NCI-H2107 (cell line): ENCODE data around the gene SMTNL2.

ENCODE experiments used
- DNase-seq: peaks from one replicate; lab custom pipeline; 2025; lab: John Stamatoyannopoulos, UW

SMTNL2 gene

GRCh38 chr17:4545217-4545951, 38.9 kb upstream of the SMTNL2 start:
- no peak for DNase-seq

GRCh38 chr17:4547118-4547906, 37.0 kb upstream of the SMTNL2 start:
- no peak for DNase-seq

GRCh38 chr17:4548061-4548461, 36.3 kb upstream of the SMTNL2 start:
- no peak for DNase-seq

GRCh38 chr17:4548721-4549531, 35.4 kb upstream of the SMTNL2 start:
- no peak for DNase-seq

- DNase-seq: no peak
Measured at GRCh38 chr17:4549781-4550533, 34.4 kb upstream of the SMTNL2 start.

- no peak for DNase-seq
Measured at GRCh38 chr17:4550534-4551039, 33.7 kb upstream of the SMTNL2 start.

- DNase-seq: no peak
Measured at GRCh38 chr17:4551141-4551540, 33.2 kb upstream of the SMTNL2 start.

- DNase-seq: no peak
Measured at GRCh38 chr17:4551796-4552525, 32.4 kb upstream of the SMTNL2 start.

- DNase-seq: no peak
Measured at GRCh38 chr17:4553669-4554068, 30.7 kb upstream of the SMTNL2 start.

- no peak for DNase-seq
Measured at GRCh38 chr17:4554441-4554996, 29.8 kb upstream of the SMTNL2 start.

GRCh38 chr17:4554997-4555799, 29.1 kb upstream of the SMTNL2 start, which contains the start of gene MYBBP1A:
Gene MYBBP1A (minus strand): TSS chr17:4555384. CDS start chr17:4555324, 60 bp downstream.
- peak; percentile 84 for DNase-seq

- no peak for DNase-seq
Measured at GRCh38 chr17:4555873-4556759, 28.2 kb upstream of the SMTNL2 start.

GRCh38 chr17:4556996-4557395, 27.3 kb upstream of the SMTNL2 start:
- no peak for DNase-seq

- no peak for DNase-seq
Measured at GRCh38 chr17:4557626-4558346, 26.5 kb upstream of the SMTNL2 start.

- no peak for DNase-seq
Measured at GRCh38 chr17:4558347-4558971, 25.9 kb upstream of the SMTNL2 start.

- DNase-seq: no peak
Measured at GRCh38 chr17:4559139-4559791, 25.1 kb upstream of the SMTNL2 start.

- DNase-seq: no peak
Measured at GRCh38 chr17:4559966-4560365, 24.4 kb upstream of the SMTNL2 start.
